ENCODE data around the gene GRPEL1.
A peak's percentile ranks its signal among the peaks of the same experiment; 100 is the strongest.

DNA sequence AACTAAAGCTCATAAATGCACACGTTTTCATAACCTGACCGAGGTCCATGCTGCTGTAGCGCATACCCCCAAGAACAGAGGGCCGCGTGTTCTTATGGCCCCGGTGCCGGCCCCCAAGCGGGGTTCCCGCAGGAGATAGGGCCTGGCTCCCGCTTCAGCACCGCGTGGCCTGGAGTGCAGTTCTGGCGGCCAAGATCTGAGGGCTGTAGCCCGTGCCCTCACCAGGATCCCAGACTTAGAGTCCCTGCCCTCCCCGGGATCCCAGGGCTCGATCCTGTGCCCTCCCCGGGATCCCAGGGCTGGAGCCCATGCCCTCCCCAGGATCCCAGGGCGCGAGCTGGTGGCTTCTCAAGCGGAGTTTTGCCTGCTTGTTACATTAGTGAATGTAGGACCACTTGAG lies 1.0 kb upstream of the GRPEL1 start:
- TF ChIP-seq CTCF (conservative IDR thresholded peaks at IDR 0.05; ENCODE audit: low read depth in 2 of 2) (no peak), POLR2AphosphoS5 (IDR thresholded peaks at IDR 0.05; ENCODE audit: low read depth) (no peak), EZH2 (IDR thresholded peaks at IDR 0.05; ENCODE audit: low read depth, unreplicated experiment) (no peak), EZH2phosphoT487 (IDR thresholded peaks at IDR 0.05; ENCODE audit: unreplicated experiment) (no peak), CREB1 (CRISPR knock-in tag; IDR thresholded peaks at IDR 0.05; ENCODE audit: low read depth) (no peak), ZNF114 (CRISPR knock-in tag; IDR thresholded peaks at IDR 0.05) (no peak)
- TF ChIP-seq, protein P1, sequence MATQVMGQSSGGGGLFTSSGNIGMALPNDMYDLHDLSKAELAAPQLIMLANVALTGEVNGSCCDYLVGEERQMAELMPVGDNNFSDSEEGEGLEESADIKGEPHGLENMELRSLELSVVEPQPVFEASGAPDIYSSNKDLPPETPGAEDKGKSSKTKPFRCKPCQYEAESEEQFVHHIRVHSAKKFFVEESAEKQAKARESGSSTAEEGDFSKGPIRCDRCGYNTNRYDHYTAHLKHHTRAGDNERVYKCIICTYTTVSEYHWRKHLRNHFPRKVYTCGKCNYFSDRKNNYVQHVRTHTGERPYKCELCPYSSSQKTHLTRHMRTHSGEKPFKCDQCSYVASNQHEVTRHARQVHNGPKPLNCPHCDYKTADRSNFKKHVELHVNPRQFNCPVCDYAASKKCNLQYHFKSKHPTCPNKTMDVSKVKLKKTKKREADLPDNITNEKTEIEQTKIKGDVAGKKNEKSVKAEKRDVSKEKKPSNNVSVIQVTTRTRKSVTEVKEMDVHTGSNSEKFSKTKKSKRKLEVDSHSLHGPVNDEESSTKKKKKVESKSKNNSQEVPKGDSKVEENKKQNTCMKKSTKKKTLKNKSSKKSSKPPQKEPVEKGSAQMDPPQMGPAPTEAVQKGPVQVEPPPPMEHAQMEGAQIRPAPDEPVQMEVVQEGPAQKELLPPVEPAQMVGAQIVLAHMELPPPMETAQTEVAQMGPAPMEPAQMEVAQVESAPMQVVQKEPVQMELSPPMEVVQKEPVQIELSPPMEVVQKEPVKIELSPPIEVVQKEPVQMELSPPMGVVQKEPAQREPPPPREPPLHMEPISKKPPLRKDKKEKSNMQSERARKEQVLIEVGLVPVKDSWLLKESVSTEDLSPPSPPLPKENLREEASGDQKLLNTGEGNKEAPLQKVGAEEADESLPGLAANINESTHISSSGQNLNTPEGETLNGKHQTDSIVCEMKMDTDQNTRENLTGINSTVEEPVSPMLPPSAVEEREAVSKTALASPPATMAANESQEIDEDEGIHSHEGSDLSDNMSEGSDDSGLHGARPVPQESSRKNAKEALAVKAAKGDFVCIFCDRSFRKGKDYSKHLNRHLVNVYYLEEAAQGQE (IDR thresholded peaks at IDR 0.05; ENCODE audit: unreplicated experiment), result peak; percentile 30
